Measurements from ENCODE around the gene CYB561.

GRCh38 chr17:63421681-63422645 is 24.1 kb downstream of the CYB561 start:
- TF ChIP-seq CTCF (IDR thresholded peaks at IDR 0.05; ENCODE audit: insufficient read depth, low read depth, low read length) (no peak), EZH2 (IDR thresholded peaks at IDR 0.05; ENCODE audit: insufficient read depth, low read length) (no peak)
